ENCODE measurements around the gene KAZN.

DNA sequence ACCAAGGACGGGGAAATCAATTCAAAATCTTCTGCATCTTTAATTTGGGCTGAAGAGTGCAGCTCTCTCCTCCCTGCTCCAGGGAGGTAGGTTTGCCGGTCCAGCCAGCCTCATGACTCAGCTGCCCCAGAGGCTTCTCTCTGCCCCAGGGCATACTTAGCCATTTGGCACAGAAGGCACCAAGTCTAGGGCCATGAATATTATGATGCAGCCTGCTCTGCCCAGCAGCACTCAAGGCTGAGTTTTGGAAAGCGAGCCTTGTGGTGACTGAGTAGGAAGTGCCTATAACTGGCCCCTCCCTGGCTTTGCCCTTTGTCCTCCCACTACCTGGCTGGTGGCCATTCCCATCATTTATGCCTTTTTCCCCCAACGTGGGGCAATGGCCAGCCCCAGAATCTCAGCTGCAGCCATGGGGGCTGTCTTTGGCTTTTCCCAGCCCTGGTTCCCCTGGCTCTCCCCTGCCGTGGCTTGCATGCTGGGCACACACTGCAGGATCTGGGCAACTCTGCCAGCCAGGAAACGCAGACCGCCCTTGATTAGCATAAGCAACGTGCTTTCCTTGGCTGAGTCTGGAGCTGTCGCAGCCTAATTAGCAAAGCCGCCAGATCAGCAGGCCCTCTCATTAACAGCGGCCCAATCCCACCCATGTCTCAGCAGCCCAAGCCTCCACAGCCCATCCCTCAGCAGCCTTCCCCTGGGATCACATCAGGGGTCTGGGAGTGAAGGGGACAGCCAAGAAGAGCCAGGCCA lies 296.5 kb downstream of the KAZN start:
- TF ChIP-seq, protein P1, sequence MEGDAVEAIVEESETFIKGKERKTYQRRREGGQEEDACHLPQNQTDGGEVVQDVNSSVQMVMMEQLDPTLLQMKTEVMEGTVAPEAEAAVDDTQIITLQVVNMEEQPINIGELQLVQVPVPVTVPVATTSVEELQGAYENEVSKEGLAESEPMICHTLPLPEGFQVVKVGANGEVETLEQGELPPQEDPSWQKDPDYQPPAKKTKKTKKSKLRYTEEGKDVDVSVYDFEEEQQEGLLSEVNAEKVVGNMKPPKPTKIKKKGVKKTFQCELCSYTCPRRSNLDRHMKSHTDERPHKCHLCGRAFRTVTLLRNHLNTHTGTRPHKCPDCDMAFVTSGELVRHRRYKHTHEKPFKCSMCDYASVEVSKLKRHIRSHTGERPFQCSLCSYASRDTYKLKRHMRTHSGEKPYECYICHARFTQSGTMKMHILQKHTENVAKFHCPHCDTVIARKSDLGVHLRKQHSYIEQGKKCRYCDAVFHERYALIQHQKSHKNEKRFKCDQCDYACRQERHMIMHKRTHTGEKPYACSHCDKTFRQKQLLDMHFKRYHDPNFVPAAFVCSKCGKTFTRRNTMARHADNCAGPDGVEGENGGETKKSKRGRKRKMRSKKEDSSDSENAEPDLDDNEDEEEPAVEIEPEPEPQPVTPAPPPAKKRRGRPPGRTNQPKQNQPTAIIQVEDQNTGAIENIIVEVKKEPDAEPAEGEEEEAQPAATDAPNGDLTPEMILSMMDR (IDR thresholded peaks at IDR 0.05), result no peak
- no peak for TF ChIP-seq POLR2A (IDR thresholded peaks at IDR 0.05)

All from testis (tissue), 2 donors.